ENCODE measurements around the gene SORCS1.

GRCh38 chr10:106777841-106778240 lies 386.7 kb downstream of the SORCS1 start:
- TF ChIP-seq CTCF (conservative IDR thresholded peaks at IDR 0.05), result no peak
- TF ChIP-seq EZH2 (IDR thresholded peaks at IDR 0.05; ENCODE audit: low read depth), result no peak

Measured in PC-9 (cell line).